HepG2 (cell line): Measurements from ENCODE around the gene ANKRD65. TPM values are rescaled to one million over a fixed set of nuclear protein-coding genes. Genes with fewer than 3 reads are reported as not detected.

ENCODE experiments used
- ARID3A ChIP-seq: IDR thresholded peaks from 2 replicates; pipeline ENCODE4 v1.6.1; 2012; ENCODE audit warnings: low read depth, low read length, improper control_type of control experiment
- ESRRA ChIP-seq: sonication (generic); formaldehyde crosslinking; IDR thresholded peaks from 2 replicates; pipeline ENCODE4 v1.5.1; 2020; ENCODE audit warnings: mild to moderate bottlenecking, low read depth, missing genetic modification reagents
- HMGA1 ChIP-seq: sonication (generic); formaldehyde crosslinking; conservative IDR thresholded peaks from 2 replicates; pipeline ENCODE4 v1.4.0; 2020; ENCODE audit warnings: missing genetic modification reagents
- ISX ChIP-seq: sonication (generic); formaldehyde crosslinking; conservative IDR thresholded peaks from 2 replicates; pipeline ENCODE4 v1.5.0; 2020; ENCODE audit warnings: missing genetic modification reagents
- MTF2 ChIP-seq: sonication (generic); formaldehyde crosslinking; IDR thresholded peaks from 2 replicates; pipeline ENCODE4 v1.5.0; 2020; ENCODE audit warnings: missing genetic modification reagents, borderline replicate concordance
- POLR2G ChIP-seq: fragments of 200-400 bp; formaldehyde crosslinking; IDR thresholded peaks from 2 replicates; pipeline ENCODE4 v1.6.1; 2018; ENCODE audit warnings: mild to moderate bottlenecking, low read depth, low read length, moderate library complexity
- TFDP1 ChIP-seq: IDR thresholded peaks from 2 replicates; pipeline ENCODE4 v1.6.1; 2016; ENCODE audit warnings: missing compliant biosample characterization, missing genetic modification reagents, borderline replicate concordance
- ZBTB44 ChIP-seq: sonication (generic); formaldehyde crosslinking; IDR thresholded peaks from 2 replicates; pipeline ENCODE4 v1.4.0; 2020; ENCODE audit warnings: missing genetic modification reagents
- ZBTB49 ChIP-seq: sonication (generic); formaldehyde crosslinking; IDR thresholded peaks from 2 replicates; pipeline ENCODE4 v1.4.0; 2020; ENCODE audit warnings: missing genetic modification reagents, borderline replicate concordance
- ZKSCAN1 ChIP-seq: fragments of 150-350 bp; IDR thresholded peaks from 2 replicates; pipeline ENCODE4 v1.6.1; 2014; ENCODE audit warnings: low read length
- ZMAT3 ChIP-seq: sonication (generic); formaldehyde crosslinking; conservative IDR thresholded peaks from 2 replicates; pipeline ENCODE4 v1.7.0; 2021; ENCODE audit warnings: missing genetic modification reagents
- ZNF343 ChIP-seq: sonication (generic); formaldehyde crosslinking; IDR thresholded peaks from 2 replicates; pipeline ENCODE4 v1.4.0; 2020; ENCODE audit warnings: mild to moderate bottlenecking, missing genetic modification reagents
- ZNF513 ChIP-seq: sonication (generic); formaldehyde crosslinking; conservative IDR thresholded peaks from 2 replicates; pipeline ENCODE4 v1.5.0; 2020; ENCODE audit warnings: missing genetic modification reagents
- ZNF629 ChIP-seq: sonication (generic); formaldehyde crosslinking; conservative IDR thresholded peaks from 2 replicates; pipeline ENCODE4 v1.5.0; 2020; ENCODE audit warnings: missing genetic modification reagents
- ZNF792 ChIP-seq: IDR thresholded peaks from 2 replicates; pipeline ENCODE4 v1.6.1; 2016
- ZXDC ChIP-seq: sonication (generic); formaldehyde crosslinking; IDR thresholded peaks from 2 replicates; pipeline ENCODE4 v1.5.0; 2020; ENCODE audit warnings: mild to moderate bottlenecking, missing genetic modification reagents
- polyA plus RNA-seq, 8 experiments: library from polyadenylated mRNA; depleted of rRNA in 3 of 8; stranded (reverse) in 7 of 8; unstranded in 1 of 8; fragments of >200 nt; fragmentation: Illumina TruSeq in 4 of 8; extraction: Trizol in 4 of 8; gene quantifications; 2 replicates each; pipeline versions ENCODE4 v1.2.1 to v1.2.3, GENCODE V29; 2011 to 2016; ENCODE audit warnings: low read depth in 4 of 8, missing spikeins in 1 of 8, mixed read lengths in 1 of 8; ENCODE audit not compliant: insufficient read depth in 1 of 8
- total RNA-seq, 5 experiments: library from RNA; depleted of rRNA; stranded (reverse); fragments of >200 nt; fragmentation: Illumina TruSeq; extraction: Trizol; gene quantifications; 2 replicates each; pipeline ENCODE4 v1.2.3, GENCODE V29; 2016; ENCODE audit warnings: low read depth in 1 of 5

The ANKRD65 gene
- total and polyA plus RNA-seq, 2 of the 13 experiments (the other 11 are each of a cell fraction or from before 2014, with no cell fraction given), result 12.1 to 30.1 TPM

- peak; percentile 64 for TF ChIP-seq POLR2G
- no peak for TF ChIP-seq ZNF792 (CRISPR knock-in tag)
- no peak for TF ChIP-seq MTF2 (CRISPR knock-in tag)
- TF ChIP-seq ESRRA (CRISPR knock-in tag), result peak; percentile 52; the same call in 1 of the 2 replicates
- TF ChIP-seq ZXDC, result no peak; the same call in 1 of the 2 replicates
- no peak for TF ChIP-seq HMGA1 (CRISPR knock-in tag)
- no peak for TF ChIP-seq ZMAT3
- TF ChIP-seq ZNF513 (CRISPR knock-in tag), result no peak
- TF ChIP-seq TFDP1 (CRISPR knock-in tag), result no peak; the same call in 1 of the 2 replicates
- TF ChIP-seq ZNF343 (CRISPR knock-in tag), result no peak; the same call in 1 of the 2 replicates
- no peak for TF ChIP-seq ISX (CRISPR knock-in tag)
- no peak for TF ChIP-seq ZKSCAN1
- no peak for TF ChIP-seq ZNF629 (CRISPR knock-in tag)
- TF ChIP-seq ZBTB44 (CRISPR knock-in tag), result no peak
- no peak for TF ChIP-seq ARID3A
- TF ChIP-seq ZBTB49 (CRISPR knock-in tag), result no peak
Observed at GRCh38 chr1:1435106-1435903, 14.2 kb upstream of the ANKRD65 start, which contains the start of gene VWA1 (continued).
